Measurements from ENCODE around the gene DGCR8. TPM values are rescaled to one million over a fixed set of nuclear protein-coding genes. Genes with fewer than 3 reads are reported as not detected.

Gene DGCR8
- total RNA-seq, 1 donor from 2014 or later = 29.1 TPM

DNA sequence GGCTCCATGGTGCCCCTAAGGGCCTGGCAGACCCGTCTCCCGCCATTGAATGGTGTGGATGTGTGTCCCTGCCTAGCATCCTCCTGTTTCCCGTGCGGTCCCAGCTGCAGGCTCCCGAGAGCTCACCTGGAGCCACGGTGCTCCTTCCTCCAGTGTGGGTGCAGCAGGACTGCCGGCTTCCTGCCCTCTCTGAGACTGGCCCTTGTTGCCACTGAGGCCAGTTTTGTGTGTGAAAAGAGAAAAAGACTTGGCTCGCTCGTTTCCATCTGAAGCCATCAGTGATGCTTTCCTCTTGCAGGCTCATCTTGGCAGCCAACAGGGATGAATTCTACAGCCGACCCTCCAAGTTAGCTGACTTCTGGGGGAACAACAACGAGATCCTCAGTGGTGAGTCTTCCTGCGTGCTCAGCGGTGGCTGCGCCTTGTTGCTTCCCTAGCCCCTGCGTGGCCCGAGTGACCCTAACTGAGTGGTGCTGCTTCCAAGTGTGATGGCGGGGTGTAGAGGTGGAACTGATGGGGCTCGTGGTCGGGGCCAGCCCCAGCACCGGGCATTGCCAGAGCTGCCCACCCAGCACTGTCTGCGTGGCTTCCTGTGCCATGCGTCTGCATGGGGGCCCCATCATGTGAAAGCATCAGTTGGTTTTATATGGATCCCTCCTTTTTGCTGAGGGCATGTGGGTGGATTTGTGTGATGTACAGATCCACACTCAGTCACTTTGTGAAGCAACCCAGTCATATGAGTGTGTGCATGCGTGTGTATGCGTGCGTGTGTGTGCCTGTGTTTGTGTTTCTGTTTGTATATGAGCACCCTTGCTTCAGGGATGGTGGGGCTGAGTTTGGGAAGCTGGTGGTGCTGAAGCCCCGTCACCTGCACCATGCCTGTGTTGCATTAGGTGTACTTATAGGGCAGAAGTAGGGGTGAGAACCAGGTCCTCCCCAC is 36.7 kb upstream of the DGCR8 start:
- no peak overlapping the region for H2AFZ ChIP-seq (replicated peaks)
- H3F3A ChIP-seq (ENCODE audit: low read depth) = no peaks in the 10 kb centered on the region
- no peak for TF ChIP-seq EZH2phosphoT487 (IDR thresholded peaks at IDR 0.05)
- no peak for TF ChIP-seq EZH2 (IDR thresholded peaks at IDR 0.05)
- no peak for TF ChIP-seq CTCF (IDR thresholded peaks at IDR 0.05)
- no peak for DNase-seq (ENCODE audit: low spot score)
- H3K4me3 ChIP-seq = no peak overlapping the region
- H3K36me3 ChIP-seq = no peaks in the 10 kb centered on the region
- H3K36me3 Mint-ChIP-seq = peaks cover 8% of the 10 kb centered on the region
- no peaks in the 10 kb centered on the region for H3K79me2 ChIP-seq (ENCODE audit: low read depth)
- H3K4me1 Mint-ChIP-seq = peaks cover 3% of the 10 kb centered on the region
- H3K27me3 ChIP-seq = no peaks in the 10 kb centered on the region
- H3K4me3 Mint-ChIP-seq = no peak overlapping the region
- H3K9me3 Mint-ChIP-seq = peaks cover 4% of the 10 kb centered on the region
- H3K9me3 ChIP-seq (ENCODE audit: low read depth) = no peaks in the 10 kb centered on the region
- H3K27ac ChIP-seq = no peak overlapping the region
- no peaks in the 10 kb centered on the region for H4K20me1 ChIP-seq (ENCODE audit: low read depth)
- no peaks in the 10 kb centered on the region for H3K4me1 ChIP-seq
- no peak overlapping the region for H3K9ac ChIP-seq
- H3K4me2 ChIP-seq = no peak overlapping the region
- peaks cover 4% of the 10 kb centered on the region for H3K27me3 Mint-ChIP-seq (ENCODE audit: insufficient read depth, low read depth)
- H3K27ac Mint-ChIP-seq = peak overlapping the region; percentile 66

DNA sequence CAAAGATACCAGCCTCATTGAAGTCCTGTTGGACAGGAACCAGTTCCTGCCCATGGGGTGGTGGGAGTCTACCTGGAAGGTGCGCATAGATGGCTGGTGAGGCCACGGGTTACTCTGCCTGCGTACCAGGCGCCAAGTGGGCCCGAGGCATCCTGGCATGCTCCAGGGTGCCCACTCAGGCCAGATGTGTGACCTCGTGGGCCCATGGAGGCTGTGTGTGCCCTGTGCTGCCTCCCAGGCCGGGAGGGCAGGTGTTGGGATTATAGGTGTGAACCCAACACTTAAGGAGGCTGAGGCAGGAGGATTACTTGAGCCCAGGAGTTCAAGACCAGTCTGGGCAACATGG is 36.1 kb upstream of the DGCR8 start:
- H3K4me3 ChIP-seq = no peak overlapping the region
- H3K27me3 Mint-ChIP-seq (ENCODE audit: insufficient read depth, low read depth) = peaks cover 4% of the 10 kb centered on the region
- no peaks in the 10 kb centered on the region for H3K36me3 ChIP-seq
- no peaks in the 10 kb centered on the region for H4K20me1 ChIP-seq (ENCODE audit: low read depth)
- H3K27me3 ChIP-seq = no peaks in the 10 kb centered on the region
- no peaks in the 10 kb centered on the region for H3K4me1 Mint-ChIP-seq
- H2AFZ ChIP-seq (replicated peaks) = no peak overlapping the region
- H3K4me2 ChIP-seq = no peak overlapping the region
- no peak for TF ChIP-seq CTCF (IDR thresholded peaks at IDR 0.05)
- no peak for TF ChIP-seq EZH2phosphoT487 (IDR thresholded peaks at IDR 0.05)
- no peak for TF ChIP-seq EZH2 (IDR thresholded peaks at IDR 0.05)
- no peaks in the 10 kb centered on the region for H3K79me2 ChIP-seq (ENCODE audit: low read depth)
- H3K9me3 Mint-ChIP-seq = peaks cover 7% of the 10 kb centered on the region
- no peak overlapping the region for H3K9ac ChIP-seq
- H3F3A ChIP-seq (ENCODE audit: low read depth) = no peaks in the 10 kb centered on the region
- H3K27ac Mint-ChIP-seq = peak overlapping the region; percentile 66
- H3K9me3 ChIP-seq (ENCODE audit: low read depth) = no peaks in the 10 kb centered on the region
- H3K36me3 Mint-ChIP-seq = peaks cover 11% of the 10 kb centered on the region
- no peak for DNase-seq (ENCODE audit: low spot score)
- no peaks in the 10 kb centered on the region for H3K4me1 ChIP-seq
- no peak overlapping the region for H3K4me3 Mint-ChIP-seq
- no peak overlapping the region for H3K27ac ChIP-seq

GRCh38 chr22:20044495-20045151 is 35.4 kb upstream of the DGCR8 start:
- Mint-ChIP-seq H3K36me3 (peaks cover 14% of the 10 kb centered on the region), H3K27ac (no peak overlapping the region), H3K4me1 (no peaks in the 10 kb centered on the region), H3K9me3 (peaks cover 10% of the 10 kb centered on the region), H3K4me3 (peak overlapping the region; percentile 30), H3K27me3 (ENCODE audit: insufficient read depth, low read depth) (peaks cover 2% of the 10 kb centered on the region)
- Histone ChIP-seq H3K36me3 (no peaks in the 10 kb centered on the region), H3K27ac (no peak overlapping the region), H4K20me1 (ENCODE audit: low read depth) (no peaks in the 10 kb centered on the region), H3K27me3 (no peaks in the 10 kb centered on the region), H3K4me2 (no peak overlapping the region), H3K9ac (no peak overlapping the region), H3K4me3 (no peak overlapping the region), H3K9me3 (ENCODE audit: low read depth) (no peaks in the 10 kb centered on the region), H3K79me2 (ENCODE audit: low read depth) (no peaks in the 10 kb centered on the region), H3K4me1 (no peaks in the 10 kb centered on the region), H2AFZ (replicated peaks) (no peak overlapping the region), H3F3A (ENCODE audit: low read depth) (no peaks in the 10 kb centered on the region)
- TF ChIP-seq EZH2phosphoT487 (IDR thresholded peaks at IDR 0.05) = no peak
- no peak for TF ChIP-seq CTCF (IDR thresholded peaks at IDR 0.05)
- no peak for TF ChIP-seq EZH2 (IDR thresholded peaks at IDR 0.05)
- no peak for DNase-seq (ENCODE audit: low spot score)

Measured in neural progenitor cell (in vitro differentiated cells).